ENCODE results near the gene OR4Q3. TPM values are rescaled to one million over a fixed set of nuclear protein-coding genes. Genes with fewer than 3 reads are reported as not detected.

OR4Q3 gene
- polyA plus RNA-seq (not detected in 3 replicates), polyA minus RNA-seq (not detected in 3 replicates)
- polyA plus RNA-seq (2011; ENCODE audit: low read depth), result not detected
- polyA plus RNA-seq (2011; cell fraction: cytosol; rRNA removed), result not detected in 2 replicates
- polyA plus RNA-seq (2011; cell fraction: nucleus; rRNA removed), result not detected in 2 replicates
- not detected in 2 replicates for polyA plus RNA-seq (2012; ENCODE audit: low replicate concordance)
- polyA minus RNA-seq (2011; cell fraction: cytosol; rRNA and poly(A)+ RNA removed), result not detected
- polyA minus RNA-seq (2011; cell fraction: nucleus; rRNA and poly(A)+ RNA removed), result not detected in 2 replicates

GRCh38 chr14:19743256-19743655, at the start of gene OR4Q3:
Gene OR4Q3, plus strand, starts transcription at chr14:19743571.
- Histone ChIP-seq H3K79me2 (ENCODE audit: control insufficient read depth, insufficient read depth, low read length) (no peaks in the 10 kb centered on the region), H2AFZ (ENCODE audit: control insufficient read depth, low read length) (no peak within 1 kb of the TSS), H3K27ac (ENCODE audit: control insufficient read depth, insufficient read depth, low read length) (no peak within 1 kb of the TSS), H3K9me1 (ENCODE audit: control insufficient read depth, extremely low read depth, insufficient read depth, low read length) (no peaks in the 10 kb centered on the region), H3K4me3 (ENCODE audit: control insufficient read depth in 2 of 3, extremely low read depth in 1 of 3, insufficient read depth in 2 of 3, low read depth in 1 of 3, low read length in 3 of 3) (no peak within 1 kb of the TSS), H3K9me3 (ENCODE audit: control insufficient read depth, low read depth, low read length) (peaks cover 4% of the 10 kb centered on the region), H4K20me1 (ENCODE audit: control insufficient read depth, extremely low read depth, insufficient read depth, low read length) (no peaks in the 10 kb centered on the region), H3K4me2 (ENCODE audit: control insufficient read depth, extremely low read depth, insufficient read depth, low read depth, low read length) (no peak within 1 kb of the TSS), H3K27me3 (ENCODE audit: control insufficient read depth, extremely low read depth, insufficient read depth, low read length) (no peaks in the 10 kb centered on the region), H3K9ac (ENCODE audit: control insufficient read depth, extremely low read depth, insufficient read depth, low read length) (no peak within 1 kb of the TSS), H3K4me1 (ENCODE audit: control insufficient read depth, extremely low read depth, insufficient read depth, low read length) (no peaks in the 10 kb centered on the region), H3K36me3 (ENCODE audit: control insufficient read depth in 2 of 2, extremely low read depth in 1 of 2, insufficient read depth in 2 of 2, low read length in 2 of 2) (no peaks in the 10 kb centered on the region)
- DNase-seq (ENCODE audit: low read depth, low spot score) (no peak), FAIRE-seq (no peak)
- no peak for TF ChIP-seq EZH2 (IDR thresholded peaks at IDR 0.05; ENCODE audit: low read length)
- TF ChIP-seq CTCF (optimal IDR thresholded peaks at IDR 0.05 in 1 of 3, IDR thresholded peaks at IDR 0.05 in 1 of 3, conservative IDR thresholded peaks at IDR 0.05 in 1 of 3; ENCODE audit: extremely low read depth in 1 of 3, insufficient read depth in 2 of 3, low read length in 3 of 3), result no peak
- dilution Hi-C loops (cut with MboI; ENCODE audit: extremely low pct_ligation_motif_present, low sequenced_read_pairs), result no loop called here

- Histone ChIP-seq H3K36me3 (ENCODE audit: control insufficient read depth in 2 of 2, extremely low read depth in 1 of 2, insufficient read depth in 2 of 2, low read length in 2 of 2) (no peaks in the 10 kb centered on the region), H4K20me1 (ENCODE audit: control insufficient read depth, extremely low read depth, insufficient read depth, low read length) (no peaks in the 10 kb centered on the region), H3K9me1 (ENCODE audit: control insufficient read depth, extremely low read depth, insufficient read depth, low read length) (no peaks in the 10 kb centered on the region), H3K4me3 (ENCODE audit: control insufficient read depth in 2 of 3, extremely low read depth in 1 of 3, insufficient read depth in 2 of 3, low read depth in 1 of 3, low read length in 3 of 3) (no peak overlapping the region), H3K4me2 (ENCODE audit: control insufficient read depth, extremely low read depth, insufficient read depth, low read depth, low read length) (no peak overlapping the region), H3K27ac (ENCODE audit: control insufficient read depth, insufficient read depth, low read length) (no peak overlapping the region), H3K27me3 (ENCODE audit: control insufficient read depth, extremely low read depth, insufficient read depth, low read length) (no peaks in the 10 kb centered on the region), H3K9ac (ENCODE audit: control insufficient read depth, extremely low read depth, insufficient read depth, low read length) (no peak overlapping the region), H3K79me2 (ENCODE audit: control insufficient read depth, insufficient read depth, low read length) (no peaks in the 10 kb centered on the region), H3K9me3 (ENCODE audit: control insufficient read depth, low read depth, low read length) (peaks cover 8% of the 10 kb centered on the region), H2AFZ (ENCODE audit: control insufficient read depth, low read length) (no peak overlapping the region), H3K4me1 (ENCODE audit: control insufficient read depth, extremely low read depth, insufficient read depth, low read length) (no peaks in the 10 kb centered on the region)
- DNase-seq (ENCODE audit: low read depth, low spot score) (no peak), FAIRE-seq (no peak)
- TF ChIP-seq EZH2 (IDR thresholded peaks at IDR 0.05; ENCODE audit: low read length) (no peak), CTCF (optimal IDR thresholded peaks at IDR 0.05 in 1 of 3, IDR thresholded peaks at IDR 0.05 in 1 of 3, conservative IDR thresholded peaks at IDR 0.05 in 1 of 3; ENCODE audit: extremely low read depth in 1 of 3, insufficient read depth in 2 of 3, low read length in 3 of 3) (no peak)
- dilution Hi-C loops (cut with MboI; ENCODE audit: extremely low pct_ligation_motif_present, low sequenced_read_pairs), result no loop called here
Measured at GRCh38 chr14:19729359-19729758, 14.0 kb upstream of the OR4Q3 start.

Data from keratinocyte (primary cell).